Thoracic aorta (tissue), 2 donors: ENCODE measurements around the gene PCCA. TPM values are rescaled to one million over a fixed set of nuclear protein-coding genes. Genes with fewer than 3 reads are reported as not detected.

ENCODE experiments used
- ATAC-seq: fragments of 150-250 bp; one replicate; pipeline ENCODE4 v1.8.0; 2017; ENCODE audit warnings: low read depth; ENCODE audit not compliant: insufficient number of reproducible peaks, low FRiP score
- DNase-seq: peaks from one replicate; pipeline ENCODE4 v3.0.0-alpha.2; 2020; ENCODE audit warnings: low spot score
- H3K27ac ChIP-seq, 2 donors: fragments of 200-600 bp; sonication (generic); 1 replicate in 1 of 2; 2 replicates in 1 of 2; pipeline ENCODE4 v1.5.1; 2016; ENCODE audit warnings: mild to moderate bottlenecking in 2 of 2, moderate library complexity in 2 of 2
- H3K27me3 ChIP-seq: fragments of 200-600 bp; sonication (generic); replicated peaks from 2 replicates; pipeline ENCODE4 v1.6.0; 2016; ENCODE audit warnings: mild to moderate bottlenecking; ENCODE audit not compliant: insufficient read depth
- H3K36me3 ChIP-seq: fragments of 200-600 bp; sonication (generic); one replicate; pipeline ENCODE4 v1.5.1; 2016
- H3K4me1 ChIP-seq, 2 donors: fragments of 200-600 bp; sonication (generic); 1 replicate in 1 of 2; 2 replicates in 1 of 2; pipeline versions ENCODE4 v1.5.1 to v1.6.0; 2016; ENCODE audit warnings: low read depth in 2 of 2, mild to moderate bottlenecking in 1 of 2; ENCODE audit not compliant: control insufficient read depth in 1 of 2
- H3K4me3 ChIP-seq: fragments of 200-600 bp; sonication (generic); 2 replicates; pipeline ENCODE4 v1.5.1; 2016; ENCODE audit warnings: mild to moderate bottlenecking
- H3K9me3 ChIP-seq: fragments of 200-600 bp; sonication (generic); 2 replicates; pipeline ENCODE4 v1.5.1; 2016
- CTCF ChIP-seq: fragments of 200-600 bp; sonication (generic); IDR thresholded peaks from one replicate; pipeline ENCODE4 v1.5.1; 2019; ENCODE audit warnings: antibody characterized with exemption
- total RNA-seq, 2 donors: library from RNA; depleted of rRNA; stranded (reverse); fragments of >200 nt; gene quantifications; one replicate each; pipeline versions ENCODE4 v1.1.0 to v1.2.3, GENCODE V29; 2016

PCCA gene, protein sequence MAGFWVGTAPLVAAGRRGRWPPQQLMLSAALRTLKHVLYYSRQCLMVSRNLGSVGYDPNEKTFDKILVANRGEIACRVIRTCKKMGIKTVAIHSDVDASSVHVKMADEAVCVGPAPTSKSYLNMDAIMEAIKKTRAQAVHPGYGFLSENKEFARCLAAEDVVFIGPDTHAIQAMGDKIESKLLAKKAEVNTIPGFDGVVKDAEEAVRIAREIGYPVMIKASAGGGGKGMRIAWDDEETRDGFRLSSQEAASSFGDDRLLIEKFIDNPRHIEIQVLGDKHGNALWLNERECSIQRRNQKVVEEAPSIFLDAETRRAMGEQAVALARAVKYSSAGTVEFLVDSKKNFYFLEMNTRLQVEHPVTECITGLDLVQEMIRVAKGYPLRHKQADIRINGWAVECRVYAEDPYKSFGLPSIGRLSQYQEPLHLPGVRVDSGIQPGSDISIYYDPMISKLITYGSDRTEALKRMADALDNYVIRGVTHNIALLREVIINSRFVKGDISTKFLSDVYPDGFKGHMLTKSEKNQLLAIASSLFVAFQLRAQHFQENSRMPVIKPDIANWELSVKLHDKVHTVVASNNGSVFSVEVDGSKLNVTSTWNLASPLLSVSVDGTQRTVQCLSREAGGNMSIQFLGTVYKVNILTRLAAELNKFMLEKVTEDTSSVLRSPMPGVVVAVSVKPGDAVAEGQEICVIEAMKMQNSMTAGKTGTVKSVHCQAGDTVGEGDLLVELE
- total RNA-seq = 10 to 100 TPM; 17.2 to 51.6 TPM

GRCh38 chr13:100088644-100089464 is at the start of gene PCCA:
Gene PCCA (plus strand): TSS chr13:100089093. CDS start chr13:100089121, 28 bp downstream.
- DNase-seq = peak; percentile 90
- no peaks in the 10 kb centered on the region for H3K9me3 ChIP-seq
- H3K36me3 ChIP-seq = no peaks in the 10 kb centered on the region
- ATAC-seq = peak; percentile 99
- no peak for TF ChIP-seq CTCF
- peak within 1 kb of the TSS; percentile 76 for H3K4me3 ChIP-seq
- H3K27me3 ChIP-seq = no peaks in the 10 kb centered on the region
- H3K4me1 ChIP-seq = peaks cover 9 to 25% of the 10 kb centered on the region in 2 donors
- peak within 1 kb of the TSS; percentile 43 to 63 for H3K27ac ChIP-seq

- no peak overlapping the region for H3K27ac ChIP-seq
- H3K36me3 ChIP-seq = no peaks in the 10 kb centered on the region
- DNase-seq (no peak), ATAC-seq (no peak)
- H3K9me3 ChIP-seq = no peaks in the 10 kb centered on the region
- TF ChIP-seq CTCF = no peak
- H3K4me1 ChIP-seq = no peaks in the 10 kb centered on the region
- H3K27me3 ChIP-seq = no peaks in the 10 kb centered on the region
- H3K4me3 ChIP-seq = no peak overlapping the region
Measured at GRCh38 chr13:100039740-100040139, 49.2 kb upstream of the PCCA start.

DNA sequence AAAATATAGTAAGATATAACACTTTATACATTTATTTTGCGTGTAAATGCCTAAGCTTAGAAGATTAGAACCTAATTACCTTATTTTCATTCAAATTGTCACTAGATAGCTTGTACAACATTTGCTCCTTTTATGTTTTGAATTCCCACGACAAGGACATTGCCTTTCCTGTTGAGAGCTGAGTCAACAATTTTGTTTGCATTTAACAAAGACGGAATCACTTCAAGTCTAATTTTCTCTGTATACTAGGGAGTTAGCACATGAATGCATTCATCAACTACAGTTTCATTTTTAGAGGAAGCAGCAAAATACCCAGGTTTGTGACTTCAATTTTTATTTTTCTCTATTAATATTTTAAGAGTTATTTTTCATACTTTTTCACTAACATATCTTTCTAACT is 48.7 kb upstream of the PCCA start:
- Histone ChIP-seq H3K4me1 (no peaks in the 10 kb centered on the region), H3K9me3 (no peaks in the 10 kb centered on the region), H3K36me3 (no peaks in the 10 kb centered on the region), H3K27me3 (no peaks in the 10 kb centered on the region), H3K27ac (no peak overlapping the region), H3K4me3 (no peak overlapping the region)
- DNase-seq (no peak), ATAC-seq (no peak)
- no peak for TF ChIP-seq CTCF

GRCh38 chr13:100044936-100045335 is 44.0 kb upstream of the PCCA start:
- Histone ChIP-seq H3K4me1 (no peaks in the 10 kb centered on the region), H3K4me3 (no peak overlapping the region), H3K9me3 (no peaks in the 10 kb centered on the region), H3K36me3 (no peaks in the 10 kb centered on the region), H3K27ac (no peak overlapping the region), H3K27me3 (no peaks in the 10 kb centered on the region)
- DNase-seq = no peak
- TF ChIP-seq CTCF = no peak
- ATAC-seq = no peak

GRCh38 chr13:100045355-100045754 is 43.5 kb upstream of the PCCA start:
- no peak for ATAC-seq
- no peak for TF ChIP-seq CTCF
- no peak overlapping the region for H3K27ac ChIP-seq
- no peaks in the 10 kb centered on the region for H3K9me3 ChIP-seq
- DNase-seq = no peak
- H3K36me3 ChIP-seq = no peaks in the 10 kb centered on the region
- no peaks in the 10 kb centered on the region for H3K4me1 ChIP-seq
- no peak overlapping the region for H3K4me3 ChIP-seq
- H3K27me3 ChIP-seq = no peaks in the 10 kb centered on the region
